HG03439 (cell line): ENCODE data around the gene KRT81.
"Not testable (repeated sequence)": the region's sequence is repeated elsewhere in the genome, so short reads cannot be mapped to it uniquely, and the experiment has no call there.

ENCODE experiments used
- ATAC-seq: cut with Tn5 transposase; IDR thresholded peaks from one replicate; pipeline ENCODE4 v1.9.1; 2021; ENCODE audit warnings: mild to moderate bottlenecking, moderate library complexity; ENCODE audit not compliant: unreplicated experiment

KRT81 gene

DNA sequence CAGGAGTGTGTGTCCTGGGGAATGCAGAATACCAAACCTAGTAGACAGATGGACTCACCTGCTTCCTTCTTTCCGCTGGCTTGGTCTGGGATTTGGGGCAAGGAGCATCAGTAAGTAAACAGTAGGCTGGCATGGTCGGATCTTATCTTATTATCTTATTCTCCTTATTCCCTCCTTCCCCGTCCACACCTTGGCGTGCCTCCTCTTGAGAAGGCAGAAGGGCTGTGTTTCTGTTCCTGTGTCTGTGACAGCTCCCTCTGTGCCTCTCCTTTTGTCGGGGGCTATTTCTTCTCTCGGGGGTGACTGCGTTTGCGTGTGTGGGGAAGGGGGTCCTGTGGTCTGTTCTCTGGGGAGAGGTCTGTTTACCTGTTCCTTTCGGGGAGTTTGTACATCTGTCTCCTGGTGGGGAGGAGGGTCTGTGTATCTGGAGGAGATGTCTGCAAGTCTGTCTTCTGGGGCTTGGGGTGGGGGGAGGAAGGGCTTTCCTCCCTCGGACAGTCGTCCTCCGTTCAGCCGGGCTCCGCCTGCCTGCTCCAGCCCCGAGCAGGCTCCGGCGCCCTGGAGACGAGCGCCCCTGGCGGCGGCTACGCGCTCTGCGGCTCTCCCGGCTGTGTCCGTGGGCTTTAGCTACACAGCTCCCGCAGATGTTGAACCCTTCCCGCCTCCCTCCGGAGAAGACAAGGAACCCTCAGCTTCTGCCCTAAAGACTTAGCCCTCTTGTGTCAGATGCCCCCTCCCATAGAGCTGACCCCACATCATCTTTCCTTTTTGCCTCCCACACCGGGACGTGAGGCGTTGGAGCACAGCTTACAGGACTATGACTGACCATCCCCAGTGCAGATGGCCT is 12.5 kb downstream of the KRT81 start:
- peak; percentile 66 for ATAC-seq

DNA sequence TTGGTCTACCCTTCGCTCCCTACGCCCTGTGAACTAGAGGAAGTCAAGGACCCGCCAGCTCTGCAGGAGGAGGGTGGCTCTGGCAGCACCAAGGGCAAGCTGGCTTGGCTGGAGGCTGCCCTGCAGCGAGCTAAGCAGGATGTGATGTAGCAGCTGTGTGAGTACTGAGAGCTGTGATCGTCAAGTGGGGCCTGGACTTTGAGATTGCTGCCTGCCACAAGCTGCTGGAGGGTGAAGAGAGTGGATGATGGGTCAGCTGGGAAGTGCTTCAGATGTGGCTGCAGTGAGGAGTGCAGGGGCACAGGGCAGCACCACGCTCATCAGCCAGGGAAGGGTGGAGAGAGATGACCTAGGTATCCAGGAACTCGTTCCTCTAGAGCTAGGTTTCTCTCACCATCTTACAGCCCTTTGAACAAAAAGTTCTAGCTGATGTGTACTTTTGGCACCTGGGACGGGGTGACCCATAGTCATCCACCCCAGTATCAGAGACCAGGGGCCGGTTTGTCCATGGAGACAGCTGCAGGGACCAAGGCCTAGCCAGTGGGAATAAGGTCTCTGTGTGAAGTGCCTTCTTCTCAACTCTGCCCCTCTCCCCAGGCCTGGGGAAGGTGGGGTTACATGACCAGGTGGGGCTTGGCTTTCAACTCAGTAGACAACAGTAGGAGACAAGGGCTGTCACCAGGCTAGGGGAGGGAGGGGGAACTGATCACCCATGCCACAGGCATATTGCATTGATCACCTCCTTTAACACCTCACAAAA is 13.7 kb downstream of the KRT81 start:
- ATAC-seq: no peak

DNA sequence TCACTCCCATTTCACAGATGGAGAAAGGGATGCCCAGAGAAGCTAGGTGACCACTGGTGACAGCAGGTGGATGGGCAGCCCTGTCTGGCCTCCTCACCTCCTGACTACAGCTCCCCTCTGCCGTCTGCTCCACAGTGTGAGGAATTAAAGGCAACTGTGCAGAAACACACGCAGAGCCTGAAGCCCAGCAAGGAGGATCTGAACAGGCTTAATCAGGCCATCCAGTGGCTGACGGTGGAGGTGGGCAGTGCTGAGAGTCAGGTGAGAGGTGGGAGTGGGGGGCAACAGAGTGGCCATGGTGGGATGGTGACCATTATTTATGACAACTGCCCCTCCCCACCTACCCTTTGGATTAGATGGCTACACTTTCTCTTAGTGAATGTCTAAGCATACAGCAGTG is 15.6 kb downstream of the KRT81 start:
- no peak for ATAC-seq

DNA sequence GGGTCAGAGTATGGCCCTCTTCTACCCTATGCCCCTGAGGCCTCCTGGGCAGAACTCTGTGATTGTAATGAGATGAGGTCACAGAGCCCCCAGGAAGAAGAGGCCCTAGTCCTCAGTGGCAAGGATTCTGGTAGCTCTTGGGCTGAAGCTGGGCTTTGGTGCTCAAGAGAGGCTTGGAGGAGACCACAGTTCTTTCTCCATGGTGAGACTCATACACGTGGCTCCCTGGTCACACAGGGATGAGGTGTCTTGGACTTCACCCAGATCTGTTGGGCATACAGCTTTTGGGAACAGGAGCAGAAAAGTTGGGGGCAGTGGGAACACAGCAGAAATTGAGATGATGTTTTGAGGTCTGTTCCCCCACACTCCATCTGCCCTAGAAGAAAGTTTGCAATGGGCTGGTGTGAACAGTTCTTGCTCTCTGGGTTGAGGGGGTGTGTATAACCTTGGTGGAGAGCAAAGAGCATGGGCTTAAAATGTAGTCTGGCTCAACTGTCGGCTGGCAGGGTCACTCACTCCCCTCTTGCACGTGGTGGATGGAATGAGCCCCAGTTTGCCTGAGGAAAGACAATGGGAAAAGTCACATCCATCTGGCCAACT is 16.7 kb downstream of the KRT81 start, which contains the start of gene KRT86:
Gene KRT86 (plus strand): TSS at position 125 of the 600 bp plus-strand sequence. CDS start 27,272 bp downstream, outside the sequence.
- ATAC-seq: no peak

DNA sequence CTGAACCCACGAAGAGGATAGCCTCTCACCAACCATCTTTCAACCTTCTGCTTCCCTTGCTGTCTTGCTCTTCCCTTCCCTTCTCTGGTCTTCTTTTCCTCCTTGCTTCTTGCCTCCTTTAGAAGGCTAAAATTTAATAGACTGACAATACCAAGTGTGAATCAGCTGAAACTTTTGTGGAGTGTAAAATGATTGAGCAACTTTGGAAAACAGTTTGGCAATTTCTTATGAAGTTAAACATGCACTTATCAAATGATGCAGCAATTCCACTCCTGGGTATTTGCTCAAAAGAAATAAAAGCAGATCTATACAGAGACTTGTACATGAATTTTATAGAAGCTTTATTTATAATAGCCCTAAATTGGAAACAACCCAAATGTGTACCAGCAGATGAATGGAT is 20.2 kb downstream of the KRT81 start:
- no peak for ATAC-seq

DNA sequence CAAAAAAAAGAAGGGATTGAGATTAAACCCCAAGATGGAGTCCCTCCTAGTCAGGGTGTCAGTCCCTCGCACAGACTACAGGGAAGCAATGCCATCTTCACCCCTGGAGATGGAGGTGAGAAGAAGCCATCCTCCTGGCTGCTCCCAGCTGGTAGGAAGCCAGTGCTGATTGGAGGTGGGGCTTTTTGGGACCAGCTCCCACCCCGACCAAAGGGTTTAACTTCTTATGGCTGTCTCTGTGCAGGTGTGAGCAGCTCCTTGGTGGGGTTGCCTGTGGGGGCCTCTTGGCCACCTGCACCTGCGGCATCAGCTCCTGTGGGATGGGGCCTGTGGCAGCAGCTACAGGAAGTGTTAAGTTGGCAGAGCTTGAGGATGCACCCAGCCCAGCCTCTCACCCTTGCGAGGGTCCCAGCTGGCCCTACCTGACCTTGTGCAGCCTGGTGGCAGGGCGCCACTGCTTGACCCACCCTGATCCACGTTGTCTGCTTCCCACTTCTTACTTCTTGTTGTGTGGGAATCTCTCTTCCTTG is 20.7 kb downstream of the KRT81 start:
- ATAC-seq: no peak

DNA sequence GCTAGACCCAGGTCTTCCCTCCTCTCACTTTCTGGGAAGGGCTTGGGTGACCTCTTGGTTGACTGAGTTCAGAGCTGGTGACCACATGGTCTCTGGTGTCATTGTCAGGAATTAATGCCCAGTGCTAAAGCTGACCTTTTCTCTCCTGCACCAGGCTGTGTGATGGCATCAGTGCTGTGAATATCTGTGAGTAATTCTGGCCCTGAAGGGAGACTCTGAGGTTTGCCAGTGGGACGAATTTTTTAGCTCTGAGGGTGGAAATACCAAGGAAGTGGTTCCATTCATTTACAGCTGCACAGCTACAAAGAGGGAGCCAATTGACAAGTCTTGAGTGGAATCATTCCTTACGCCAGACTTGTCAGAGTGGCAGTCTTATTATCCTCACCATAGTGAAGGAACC is 23.1 kb downstream of the KRT81 start:
- ATAC-seq: no peak

DNA sequence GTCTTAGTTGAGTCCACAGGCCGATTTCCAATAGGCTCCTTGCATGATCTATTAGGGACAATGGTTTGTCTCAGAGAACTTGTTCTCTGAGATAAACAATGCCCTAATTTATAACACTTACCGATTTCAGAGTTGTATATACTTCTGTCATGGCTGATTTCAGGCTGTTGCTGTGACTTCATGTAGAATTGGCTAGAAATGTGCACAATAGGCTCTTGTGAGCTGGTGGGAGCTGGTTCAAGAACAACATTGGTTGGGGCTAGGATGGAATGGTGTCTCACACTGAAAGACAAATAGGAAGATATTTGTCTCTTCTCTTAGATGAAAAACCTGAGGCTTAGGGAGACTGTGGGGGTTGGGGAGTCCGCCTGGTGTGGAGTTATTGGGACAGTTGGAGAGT is 23.6 kb downstream of the KRT81 start:
- no peak for ATAC-seq

DNA sequence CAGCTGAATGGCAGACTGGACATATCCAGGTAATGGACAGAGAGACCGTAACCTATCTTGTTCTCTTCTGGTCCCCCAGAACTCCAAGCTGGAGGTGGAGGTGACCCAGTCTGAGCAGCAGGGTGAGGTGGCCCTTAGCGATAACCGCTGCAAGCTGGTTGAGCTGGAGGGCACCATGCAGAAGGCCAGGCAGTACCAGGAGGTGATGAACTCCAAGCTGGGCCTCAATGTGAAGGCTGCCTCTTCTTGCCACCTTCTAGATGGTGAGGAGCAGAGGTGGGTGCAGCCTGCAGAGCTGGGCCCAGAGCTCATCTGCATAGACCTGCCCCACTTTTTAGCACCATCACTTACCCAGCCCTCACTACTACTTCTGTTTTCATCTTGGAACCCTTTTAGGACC is 24.1 kb downstream of the KRT81 start:
- no peak for ATAC-seq

DNA sequence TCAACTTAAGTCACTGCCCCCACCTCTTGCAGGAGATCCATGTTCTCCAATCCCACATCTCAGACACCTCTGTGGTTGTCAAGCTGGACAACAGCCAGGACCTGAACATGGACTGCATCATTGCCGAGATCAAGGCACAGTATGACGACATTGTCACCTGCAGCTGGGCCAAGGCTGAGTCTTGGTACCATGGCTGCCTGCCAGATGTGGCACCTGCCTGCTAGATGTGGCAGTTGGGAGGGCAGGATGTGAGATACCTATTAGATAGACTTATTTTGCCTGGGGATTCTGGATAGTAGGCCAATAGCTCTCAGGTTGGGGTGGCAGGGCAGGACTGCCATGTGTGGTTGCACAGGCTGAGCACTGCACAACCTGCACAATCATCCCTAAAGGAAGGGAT is 24.8 kb downstream of the KRT81 start:
- no peak for ATAC-seq

DNA sequence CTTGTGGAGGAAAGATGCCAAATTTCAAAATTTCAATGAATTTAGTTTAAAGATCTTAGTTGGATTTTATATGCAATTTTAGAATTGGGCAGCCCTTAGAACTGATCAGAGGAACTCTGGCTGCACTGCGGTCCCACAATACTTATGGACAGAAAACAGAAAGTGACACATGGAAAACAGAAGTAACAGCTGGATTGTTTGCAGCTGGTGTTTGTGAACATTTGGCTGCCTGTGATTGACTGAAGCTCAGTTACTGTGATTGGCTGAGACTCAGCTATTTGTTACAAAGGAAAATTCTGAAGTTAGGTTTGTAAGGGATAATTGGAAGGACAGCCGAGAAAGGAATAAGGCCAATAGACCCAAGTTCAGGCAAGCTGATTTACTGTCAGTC is 26.9 kb downstream of the KRT81 start:
- no peak for ATAC-seq

DNA sequence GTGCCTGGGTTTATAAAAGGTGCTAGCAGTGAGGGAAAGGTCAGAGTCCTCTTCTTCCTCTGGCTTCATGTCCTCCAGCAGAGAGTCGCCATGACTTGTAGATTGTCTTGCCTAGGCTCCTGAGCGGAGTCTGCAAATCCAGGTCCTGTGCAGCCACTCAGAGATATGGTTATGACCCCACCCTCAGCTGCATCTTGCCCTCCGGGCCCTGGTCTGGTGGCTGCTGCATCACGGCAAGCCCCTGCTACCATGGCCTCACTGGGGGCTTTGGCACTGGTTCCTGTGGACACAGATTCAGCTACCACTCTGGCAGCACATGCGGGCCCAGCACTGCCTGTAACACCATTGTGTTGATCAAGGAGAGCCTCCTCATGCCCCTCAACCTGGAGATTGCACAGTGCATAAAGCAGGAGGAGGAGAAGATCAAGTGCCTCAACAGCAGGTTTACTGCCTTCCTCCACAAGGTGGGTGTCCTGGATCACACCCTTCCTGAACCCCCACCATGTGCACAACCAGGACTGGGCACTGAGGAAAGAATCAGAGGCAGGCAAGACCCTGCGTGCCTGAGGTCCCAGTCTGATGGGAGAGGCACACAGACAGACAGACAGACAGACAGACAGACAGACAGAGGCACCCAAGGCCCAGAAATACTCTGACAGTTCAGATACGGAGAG is 27.4 kb downstream of the KRT81 start:
- ATAC-seq: no peak

DNA sequence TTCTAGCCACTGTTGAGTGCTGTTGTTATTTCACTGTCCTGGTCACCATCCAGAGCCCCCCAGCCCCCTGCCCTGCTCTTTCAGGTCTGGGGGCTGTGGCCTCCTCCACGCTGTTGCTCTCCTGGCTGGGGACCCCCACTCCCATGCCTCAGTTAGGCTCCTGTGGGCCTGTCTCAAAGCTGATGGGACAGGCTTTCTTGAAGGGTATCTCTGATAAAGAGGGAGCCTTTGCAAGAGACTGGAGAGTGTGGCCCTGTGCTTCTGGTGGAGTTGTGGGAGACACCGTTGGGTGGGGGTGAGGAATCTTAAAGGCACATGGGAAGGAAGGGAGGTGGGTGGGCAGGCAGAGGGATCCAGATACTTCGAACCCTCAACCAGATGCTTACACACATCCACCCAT is 29.0 kb downstream of the KRT81 start:
- ATAC-seq: no peak

DNA sequence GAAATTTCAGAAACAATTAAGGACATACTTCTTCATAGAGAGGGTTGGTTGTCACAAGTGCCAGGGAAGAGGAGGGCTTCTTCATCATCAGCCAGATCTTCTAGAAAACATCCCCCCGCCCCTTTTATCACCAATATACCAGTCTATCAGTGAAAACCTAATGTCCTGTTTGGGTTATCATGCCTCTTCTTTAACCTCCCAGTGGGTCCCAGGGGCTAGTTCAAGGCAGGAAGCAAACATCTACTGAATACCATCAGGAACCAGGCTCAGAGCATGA is 30.2 kb downstream of the KRT81 start:
- no peak for ATAC-seq

DNA sequence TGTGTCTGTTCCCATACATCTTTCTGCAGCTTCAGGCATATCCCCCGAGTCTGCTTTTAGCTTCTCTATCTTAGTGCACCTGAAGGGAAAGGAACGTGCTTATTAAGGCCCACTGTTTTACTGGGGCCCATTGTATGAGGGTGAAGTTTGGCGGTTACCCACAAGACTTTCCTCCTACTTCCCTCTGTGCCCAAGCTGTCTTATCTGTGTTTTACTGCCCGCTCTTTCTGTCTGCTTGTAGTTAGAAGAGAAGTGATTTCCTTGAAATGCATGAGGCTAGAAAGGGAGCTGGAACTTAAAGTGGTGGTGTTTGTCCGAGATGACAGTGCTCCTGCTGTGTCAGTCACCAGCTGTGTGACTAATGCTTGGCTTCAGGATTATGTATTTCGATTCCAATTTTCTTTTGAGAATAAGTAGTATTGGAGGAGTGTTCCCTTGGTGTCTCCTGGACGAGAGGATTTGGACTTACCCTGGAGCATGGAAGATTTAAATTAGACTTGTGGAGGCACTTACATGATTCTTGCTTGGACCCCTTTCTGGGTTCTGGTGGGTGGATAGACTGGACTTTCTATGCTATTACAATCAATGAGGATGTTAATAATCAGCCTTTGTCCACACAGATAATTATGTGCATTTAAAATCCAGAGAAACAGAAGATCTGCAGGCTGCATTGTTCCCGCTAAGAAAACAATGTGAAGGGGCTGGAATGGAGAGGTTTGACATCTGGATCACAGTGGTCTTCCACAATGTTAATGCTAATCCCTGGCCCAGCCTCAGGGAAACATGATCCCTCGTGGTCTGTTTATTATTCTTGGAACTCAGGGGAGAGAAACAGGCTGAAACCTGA is 30.8 kb downstream of the KRT81 start:
- no peak for ATAC-seq

DNA sequence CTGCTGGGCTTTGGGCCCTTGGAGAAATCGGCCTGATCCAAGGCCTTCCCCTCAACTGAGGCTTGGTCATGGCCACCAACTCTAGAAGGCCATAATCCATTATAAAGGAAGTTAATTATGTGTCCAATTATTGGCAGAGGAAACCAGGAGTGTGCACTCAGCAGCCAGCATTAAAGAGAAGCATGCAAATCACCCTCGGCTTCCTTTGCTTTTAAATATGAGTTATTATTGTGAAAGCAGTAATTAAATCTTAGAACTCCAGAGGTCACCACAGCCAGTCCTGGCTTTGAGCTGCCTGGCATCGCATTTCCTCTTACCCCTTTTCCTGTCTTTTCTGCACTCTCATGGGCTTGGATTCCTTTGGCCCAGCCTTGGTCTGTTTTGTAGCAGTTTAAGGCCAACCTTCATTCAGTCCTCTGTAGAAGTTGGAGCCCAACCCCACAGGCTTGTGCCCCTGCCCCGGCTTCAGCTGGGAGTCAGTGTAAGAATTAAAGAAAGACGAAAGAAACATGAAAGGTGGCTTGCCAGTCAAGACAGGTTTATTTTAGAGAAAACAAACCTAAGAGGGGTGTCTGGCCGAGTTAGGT is 31.6 kb downstream of the KRT81 start:
- no peak for ATAC-seq

DNA sequence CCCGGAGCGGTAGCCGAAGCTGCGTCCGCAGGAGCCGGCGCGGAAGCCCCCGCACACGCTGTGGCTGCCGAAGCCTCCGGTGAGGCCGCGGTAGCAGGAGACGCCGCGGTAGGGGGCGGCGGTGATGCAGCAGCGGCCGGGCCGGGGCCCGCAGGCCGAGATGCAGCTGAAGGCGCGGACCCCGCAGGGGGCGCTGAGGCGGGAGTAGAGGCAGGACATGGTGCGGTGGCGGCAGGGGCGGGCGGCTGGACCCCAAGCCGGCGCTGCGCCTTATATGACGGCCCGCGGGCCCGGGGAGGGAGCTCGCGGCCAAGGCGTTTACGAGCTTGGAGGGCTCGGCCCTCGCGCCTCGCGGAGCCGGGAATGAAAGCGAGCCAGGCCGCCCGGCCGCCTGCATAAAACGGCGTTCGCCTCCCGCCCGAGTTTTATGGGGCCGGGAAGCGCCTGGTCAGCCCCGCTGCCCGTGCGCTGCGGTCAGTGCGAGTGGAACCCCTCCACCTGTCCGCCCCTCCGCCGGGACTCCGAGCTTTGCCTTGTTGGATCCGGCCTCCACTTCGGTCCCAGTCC is 32.9 kb downstream of the KRT81 start:
- ATAC-seq: no peak

DNA sequence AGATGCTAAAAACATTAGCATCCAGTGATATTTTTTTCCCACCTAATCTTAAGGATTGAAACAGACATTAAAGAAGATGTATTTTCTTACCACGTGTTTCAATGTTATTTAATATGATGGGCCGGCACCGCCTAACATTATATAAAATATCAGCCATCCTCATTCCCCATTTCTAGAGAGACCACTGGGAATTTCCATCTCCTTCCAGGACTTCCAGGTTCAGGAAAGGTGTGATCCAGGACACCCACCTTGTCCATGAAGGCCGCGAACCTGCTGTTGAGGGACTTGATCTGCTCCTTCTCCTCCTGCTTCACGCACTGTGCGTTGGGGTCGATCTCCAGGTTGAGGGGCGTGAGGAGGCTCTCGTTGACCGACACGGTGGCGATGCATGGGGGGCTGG is 33.4 kb downstream of the KRT81 start:
- not testable (repeated sequence) for ATAC-seq

DNA sequence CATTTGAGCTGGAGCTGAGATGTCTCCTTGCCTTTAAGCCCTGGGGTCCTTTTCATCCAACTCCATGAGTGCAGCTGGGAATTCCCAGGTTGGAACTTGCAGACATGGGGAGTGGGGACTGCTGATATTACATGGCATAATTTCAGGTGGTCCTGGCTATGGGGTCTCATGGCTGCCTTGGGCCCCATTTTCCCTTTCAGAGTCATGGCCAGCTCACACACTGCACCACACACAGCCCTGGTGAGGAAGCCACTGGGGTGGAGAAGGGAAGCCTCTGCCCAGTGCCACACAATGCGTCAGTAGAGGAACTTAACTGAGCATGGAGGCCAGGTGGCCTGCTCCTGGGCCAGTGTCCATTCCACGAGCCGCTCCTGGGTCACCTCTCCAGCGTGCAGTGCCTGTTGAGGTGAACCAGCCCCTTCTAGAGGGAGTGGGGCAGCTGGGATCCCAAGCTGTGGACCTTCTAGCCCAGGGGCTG is 34.2 kb downstream of the KRT81 start:
- no peak for ATAC-seq

DNA sequence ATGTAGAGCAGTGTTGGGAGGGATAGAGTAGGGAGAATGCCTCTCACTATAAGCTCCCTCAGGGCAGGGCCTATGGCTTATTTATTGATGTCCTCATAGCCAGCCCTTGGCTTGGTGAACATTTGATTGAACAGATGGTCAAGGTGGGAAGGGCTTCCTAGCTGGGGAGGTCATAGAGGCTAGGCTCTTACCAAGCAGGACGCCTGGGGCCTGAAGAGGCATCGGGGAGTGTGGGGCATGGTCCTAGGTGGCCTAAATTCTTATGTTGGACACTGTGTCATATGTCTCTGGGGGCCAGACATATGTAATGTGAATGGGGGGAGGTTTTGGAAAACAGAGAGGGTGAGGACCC is 34.8 kb downstream of the KRT81 start:
- no peak for ATAC-seq
